AG09309 (cell line): ENCODE measurements around the gene MROH2B.

ENCODE experiments used
- DNase-seq: peaks from one replicate; pipeline ENCODE4 v3.0.0-alpha.2; 2010; ENCODE audit warnings: low read depth
- H3K4me3 ChIP-seq: 2 replicates; pipeline ENCODE4 v1.5.1; 2011; ENCODE audit warnings: mild to moderate bottlenecking, low read depth, low read length, moderate library complexity; ENCODE audit not compliant: control insufficient read depth
- CTCF ChIP-seq: IDR thresholded peaks from 2 replicates; pipeline ENCODE4 v1.5.1; 2011; ENCODE audit warnings: mild to moderate bottlenecking, low read depth, low read length, inconsistent platforms; ENCODE audit not compliant: insufficient read depth, control insufficient read depth; ENCODE audit errors: missing control alignments

MROH2B gene

GRCh38 chr5:40981420-40981819 lies 89.7 kb downstream of the MROH2B start:
- no peak overlapping the region for H3K4me3 ChIP-seq
- DNase-seq = no peak
- TF ChIP-seq CTCF = no peak

GRCh38 chr5:40976836-40977235 lies 94.3 kb downstream of the MROH2B start:
- TF ChIP-seq CTCF = no peak
- no peak overlapping the region for H3K4me3 ChIP-seq
- DNase-seq = no peak

DNA sequence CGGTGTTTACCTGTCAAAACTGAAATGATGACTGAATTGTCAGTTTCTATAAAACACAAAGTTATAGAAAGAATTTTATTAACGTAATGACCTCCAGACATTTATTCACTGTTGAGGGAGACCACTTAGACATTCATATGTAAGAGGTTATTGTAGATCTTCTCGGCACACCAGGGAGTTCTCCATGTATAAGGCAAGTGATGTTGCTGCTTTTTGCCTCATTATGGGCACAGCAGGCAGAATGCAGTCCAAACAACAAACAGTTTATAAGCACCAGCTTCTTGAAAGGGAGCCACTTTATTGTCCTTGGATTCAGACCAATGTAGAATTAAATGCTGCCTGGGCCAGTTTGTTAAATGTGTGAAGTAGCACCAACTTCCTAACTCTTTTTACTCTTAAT lies 95.1 kb downstream of the MROH2B start:
- no peak for TF ChIP-seq CTCF
- no peak overlapping the region for H3K4me3 ChIP-seq
- DNase-seq = no peak

DNA sequence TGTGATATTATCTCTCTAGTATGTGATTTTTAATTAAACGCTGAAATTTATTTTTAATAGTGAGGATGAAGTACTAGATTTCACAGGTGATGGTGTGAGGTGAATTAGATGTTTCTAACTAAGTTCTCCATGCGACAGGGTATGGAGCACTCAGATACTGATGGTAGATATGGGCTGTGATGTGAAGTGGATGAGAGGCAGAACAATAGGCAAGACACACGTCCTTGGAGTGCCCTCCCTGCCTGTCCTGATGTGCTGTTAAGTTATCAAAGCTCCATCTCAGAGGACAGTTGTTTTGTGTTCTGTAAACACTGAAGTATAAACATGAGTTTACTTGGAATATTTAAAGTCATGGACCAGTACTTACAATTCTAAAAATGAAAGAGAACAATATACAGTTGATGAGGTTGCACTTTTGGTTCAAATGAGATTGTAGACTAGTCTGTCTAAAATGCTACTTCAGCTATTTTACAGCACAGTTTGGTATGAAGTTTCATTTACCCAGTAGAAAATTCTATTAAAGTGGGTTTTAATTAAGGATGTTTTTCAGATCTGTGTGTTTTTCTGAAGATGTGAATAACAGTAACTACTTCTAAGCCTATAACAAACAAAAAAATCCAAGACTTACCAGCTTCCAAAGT lies 97.7 kb downstream of the MROH2B start:
- no peak for TF ChIP-seq CTCF
- H3K4me3 ChIP-seq = no peak overlapping the region
- DNase-seq = no peak

GRCh38 chr5:40972434-40972833 lies 98.7 kb downstream of the MROH2B start:
- H3K4me3 ChIP-seq = no peak overlapping the region
- TF ChIP-seq CTCF = no peak

DNA sequence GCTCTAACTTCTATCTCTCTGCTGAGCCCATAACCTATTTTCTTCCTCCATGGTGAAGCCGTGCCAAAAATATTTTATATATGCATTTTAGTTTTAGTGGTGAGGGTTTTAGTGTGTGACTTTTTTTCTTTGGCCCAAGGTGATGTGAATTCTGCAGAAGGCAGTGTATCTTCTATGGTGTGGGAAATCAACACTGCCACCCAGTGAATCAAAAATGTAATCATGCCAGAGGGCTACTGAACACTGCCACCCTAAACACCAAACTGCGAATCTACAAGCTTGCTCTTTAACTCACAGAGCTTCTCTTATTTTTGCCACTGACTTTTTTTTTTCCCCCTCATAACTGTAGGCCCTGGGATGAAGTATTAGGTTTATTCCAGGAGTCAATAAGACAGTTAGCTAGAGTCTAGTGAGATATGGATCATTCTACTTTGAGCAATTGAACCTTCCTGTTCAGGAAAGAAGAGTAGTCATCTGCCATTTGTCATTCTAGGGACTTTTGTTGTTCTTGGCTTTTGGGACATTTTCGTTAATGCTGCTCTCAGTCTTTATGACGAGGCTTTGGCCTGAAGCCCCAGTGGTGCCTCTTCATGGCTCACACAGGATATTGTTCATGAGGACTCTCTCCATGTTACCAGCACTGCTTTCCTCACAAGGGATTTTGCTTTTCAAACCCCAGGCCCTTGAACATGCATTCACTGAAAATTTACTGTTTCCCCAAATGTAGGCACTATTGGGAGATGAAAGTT lies 108.8 kb downstream of the MROH2B start:
- no peak for DNase-seq
- H3K4me3 ChIP-seq = no peak overlapping the region
- TF ChIP-seq CTCF = no peak

More at GRCh38 chr5:40972434-40972833, 98.7 kb downstream of the MROH2B start:
- DNase-seq = no peak
